A549 (cell line): ENCODE measurements around the gene NPHP1. TPM values are rescaled to one million over a fixed set of nuclear protein-coding genes. Genes with fewer than 3 reads are reported as not detected.

Experiments used
- ATAC-seq, 2 experiments: fragments of 200-7000 bp in 1 of 2; fragments of >200 bp in 1 of 2; cut with Nextera tagmentation in 1 of 2; cut with Tn5 transposase in 1 of 2; 3 replicates each; pipeline versions ENCODE4 v1.8.0 to v1.9.1; 2018 to 2020; ENCODE audit warnings: mild to moderate bottlenecking in 1 of 2, moderate library complexity in 1 of 2
- CTCF ChIA-PET: fragments of 300-600 bp; sonication (Branson Sonifier 250); formaldehyde crosslinking; extraction: SDS; loops from one replicate; lab custom pipeline; 2021; ENCODE audit warnings: antibody characterized with exemption, inconsistent platforms; lab: Yijun Ruan, JAX
- POLR2A ChIA-PET: fragments of 350-600 bp; formaldehyde crosslinking; extraction: SDS; loops from one replicate; lab custom pipeline; 2021; ENCODE audit warnings: antibody characterized with exemption, inconsistent platforms; lab: Yijun Ruan, JAX
- DNase-seq, 2 experiments: peaks; one replicate each; pipeline versions ENCODE4 v3.0.0 to v3.0.0-alpha.2; 2011 to 2016; ENCODE audit warnings: low read depth in 1 of 2, low spot score in 1 of 2
- FAIRE-seq: peaks from 2 replicates; lab custom pipeline; 2011; peaks lifted over from hg19 to GRCh38; lab: Jason Lieb, UNC
- H3K27ac ChIP-seq, 2 experiments: fragments of >200 bp; sonication (Bioruptor Twin); formaldehyde crosslinking; 3 replicates each; pipeline ENCODE4 v1.5.1; 2016 to 2017
- H3K4me1 ChIP-seq: fragments of >200 bp; sonication (Bioruptor Twin); formaldehyde crosslinking; 3 replicates; pipeline ENCODE4 v1.6.1; 2016
- H3K4me2 ChIP-seq: fragments of >200 bp; sonication (Bioruptor Twin); formaldehyde crosslinking; 3 replicates; pipeline ENCODE4 v1.6.1; 2016
- H3K4me3 ChIP-seq: fragments of >200 bp; sonication (Bioruptor Twin); formaldehyde crosslinking; 3 replicates; pipeline ENCODE4 v1.5.1; 2016
- H3K9me3 ChIP-seq: fragments of >200 bp; sonication (Bioruptor Twin); formaldehyde crosslinking; 3 replicates; pipeline ENCODE4 v1.6.1; 2016
- BCL3 ChIP-seq: fragments of >200 bp; sonication (Bioruptor Twin); formaldehyde crosslinking; IDR thresholded peaks from 3 replicates; pipeline ENCODE4 v1.6.1; 2016
- BHLHE40 ChIP-seq: IDR thresholded peaks from 2 replicates; pipeline ENCODE4 v1.6.1; 2012; ENCODE audit warnings: low read depth, low read length, inconsistent platforms
- CEBPB ChIP-seq, 2 experiments: fragments of >200 bp in 1 of 2; sonication (Bioruptor Twin) in 1 of 2; formaldehyde crosslinking in 1 of 2; IDR thresholded peaks; 2 replicates each; pipeline ENCODE4 v1.6.1; 2012 to 2016
- CHD2 ChIP-seq: fragments of 150-350 bp; IDR thresholded peaks from 2 replicates; pipeline ENCODE4 v1.6.1; 2014; ENCODE audit warnings: low read length; ENCODE audit not compliant: partially characterized antibody
- CHD4 ChIP-seq: fragments of 200-600 bp; sonication (generic); IDR thresholded peaks from 2 replicates; pipeline ENCODE4 v1.6.1; 2016; ENCODE audit warnings: antibody characterized with exemption, mild to moderate bottlenecking, borderline replicate concordance
- EHF ChIP-seq: fragments of 250-450 bp; sonication (Bioruptor Pico); IDR thresholded peaks from 2 replicates; pipeline ENCODE4 v1.5.0; 2020; ENCODE audit warnings: mild to moderate bottlenecking
- ELK1 ChIP-seq: fragments of 150-350 bp; IDR thresholded peaks from 2 replicates; pipeline ENCODE4 v1.6.1; 2014; ENCODE audit warnings: low read depth, mild to moderate bottlenecking, low read length
- FOSL2 ChIP-seq, 2 experiments: fragments of 450-650 bp in 1 of 2; fragments of >200 bp in 1 of 2; sonication (Bioruptor Twin) in 1 of 2; formaldehyde crosslinking; IDR thresholded peaks; 2 replicates each; pipeline versions ENCODE4 v1.5.0 to v1.6.1; 2016 to 2020; ENCODE audit warnings: mild to moderate bottlenecking in 1 of 2, moderate library complexity in 1 of 2
- FOXS1 ChIP-seq: fragments of 250-450 bp; sonication (Bioruptor Pico); IDR thresholded peaks from 2 replicates; pipeline ENCODE4 v1.5.0; 2020; ENCODE audit warnings: mild to moderate bottlenecking, moderate library complexity
- GATA3 ChIP-seq: IDR thresholded peaks from 2 replicates; pipeline ENCODE4 v1.6.1; 2012; ENCODE audit warnings: borderline replicate concordance
- HDAC2 ChIP-seq: fragments of 200-600 bp; sonication (generic); IDR thresholded peaks from 2 replicates; pipeline ENCODE4 v1.6.1; 2016
- HEYL ChIP-seq: fragments of 250-450 bp; sonication (Bioruptor Pico); IDR thresholded peaks from 2 replicates; pipeline ENCODE4 v1.8.0; 2021; ENCODE audit warnings: mild to moderate bottlenecking, moderate library complexity
- HOXB13 ChIP-seq: fragments of 250-450 bp; sonication (Bioruptor Pico); IDR thresholded peaks from 2 replicates; pipeline ENCODE4 v1.5.0; 2020; ENCODE audit warnings: low read depth, mild to moderate bottlenecking, moderate library complexity
- HOXB5 ChIP-seq: fragments of 250-450 bp; sonication (Bioruptor Pico); IDR thresholded peaks from 2 replicates; pipeline ENCODE4 v1.5.0; 2020; ENCODE audit warnings: mild to moderate bottlenecking, moderate library complexity
- JUN ChIP-seq, 2 experiments: fragments of >200 bp; sonication (Bioruptor Twin); formaldehyde crosslinking; IDR thresholded peaks; 2 replicates in 1 of 2; 3 replicates in 1 of 2; pipeline ENCODE4 v1.6.1; 2016 to 2017
- KDM1A ChIP-seq: fragments of 200-600 bp; sonication (generic); IDR thresholded peaks from 2 replicates; pipeline ENCODE4 v1.6.1; 2016; ENCODE audit warnings: low read depth, mild to moderate bottlenecking
- KDM5A ChIP-seq: fragments of 200-600 bp; sonication (generic); IDR thresholded peaks from 2 replicates; pipeline ENCODE4 v1.6.1; 2016; ENCODE audit warnings: antibody characterized with exemption, mild to moderate bottlenecking
- MAFK ChIP-seq: fragments of 450-650 bp; IDR thresholded peaks from 2 replicates; pipeline ENCODE4 v1.6.1; 2014; ENCODE audit not compliant: partially characterized antibody
- MAZ ChIP-seq: fragments of 150-350 bp; IDR thresholded peaks from 2 replicates; pipeline ENCODE4 v1.6.1; 2014; ENCODE audit warnings: antibody characterized with exemption, low read depth, low read length, borderline replicate concordance
- MYC ChIP-seq: IDR thresholded peaks from 2 replicates; pipeline ENCODE4 v1.6.1; 2012; ENCODE audit warnings: mild to moderate bottlenecking, inconsistent platforms, low read length, improper control_type of control experiment, borderline replicate concordance
- NPAS2 ChIP-seq: fragments of 250-450 bp; sonication (Bioruptor Pico); IDR thresholded peaks from 2 replicates; pipeline ENCODE4 v1.8.0; 2022; ENCODE audit warnings: mild to moderate bottlenecking, moderate library complexity, borderline replicate concordance
- NR3C1 ChIP-seq: fragments of >200 bp; sonication (Bioruptor Twin); formaldehyde crosslinking; IDR thresholded peaks from 3 replicates; pipeline ENCODE4 v1.6.1; 2017
- POLR2AphosphoS2 ChIP-seq: conservative IDR thresholded peaks from 2 replicates; pipeline ENCODE4 v1.6.1; 2012; ENCODE audit warnings: low read length, improper control_type of control experiment, inconsistent platforms
- RAD21 ChIP-seq, 2 experiments: fragments of >200 bp in 1 of 2; sonication (Bioruptor Twin) in 1 of 2; formaldehyde crosslinking in 1 of 2; IDR thresholded peaks in 1 of 2; conservative IDR thresholded peaks in 1 of 2; 2 replicates in 1 of 2; 3 replicates in 1 of 2; pipeline ENCODE4 v1.6.1; 2012 to 2018; ENCODE audit warnings: inconsistent platforms in 1 of 2
- RARB ChIP-seq: fragments of 250-450 bp; sonication (Bioruptor Pico); IDR thresholded peaks from 2 replicates; pipeline ENCODE4 v1.8.0; 2021; ENCODE audit warnings: mild to moderate bottlenecking, moderate library complexity
- RCOR1 ChIP-seq: fragments of 150-350 bp; IDR thresholded peaks from 2 replicates; pipeline ENCODE4 v1.6.1; 2014; ENCODE audit warnings: antibody characterized with exemption, low read length, low read depth
- SMC3 ChIP-seq: fragments of >200 bp; sonication (Bioruptor Twin); formaldehyde crosslinking; IDR thresholded peaks from 3 replicates; pipeline ENCODE4 v1.6.1; 2018; ENCODE audit warnings: inconsistent platforms
- TFCP2L1 ChIP-seq: fragments of 250-450 bp; sonication (Bioruptor Pico); IDR thresholded peaks from 2 replicates; pipeline ENCODE4 v1.5.0; 2021; ENCODE audit warnings: mild to moderate bottlenecking
- TP53 ChIP-seq: fragments of 250-450 bp; sonication (Bioruptor Pico); IDR thresholded peaks from 2 replicates; pipeline ENCODE4 v1.5.0; 2021; ENCODE audit warnings: mild to moderate bottlenecking, moderate library complexity
- ZFP36 ChIP-seq: fragments of 450-650 bp; IDR thresholded peaks from 2 replicates; pipeline ENCODE4 v1.6.1; 2014; ENCODE audit warnings: borderline replicate concordance; ENCODE audit not compliant: partially characterized antibody
- WGBS: methylation state at CpG from one replicate; pipeline ENCODE4 v1.1.6; 2017; ENCODE audit errors: missing lambda C conversion rate; 5-methylcytosine and 5-hydroxymethylcytosine counted together
- polyA plus RNA-seq, 4 experiments: library from polyadenylated mRNA; depleted of rRNA in 3 of 4; stranded (reverse); fragments of >200 nt; fragmentation: RNase III in 1 of 4; extraction: RNeasy Plus Mini Kit Qiagen cat#74134 plus additional on column Dnase treatment in 1 of 4; gene quantifications; 2 replicates in 3 of 4; 3 replicates in 1 of 4; pipeline ENCODE4 v1.2.3, GENCODE V29; 2011 to 2017
- TF ChIP-seq, protein P1 (sequence below): IDR thresholded peaks from 2 replicates; pipeline ENCODE4 v1.6.1; 2012; ENCODE audit warnings: low read depth, borderline replicate concordance
- TF ChIP-seq, protein P2 (sequence below): IDR thresholded peaks from 2 replicates; pipeline ENCODE4 v1.6.1; 2012
- TF ChIP-seq, protein P3 (sequence below): fragments of 200-600 bp; sonication (generic); IDR thresholded peaks from 2 replicates; pipeline ENCODE4 v1.6.1; 2016; ENCODE audit warnings: antibody characterized with exemption, mild to moderate bottlenecking, moderate library complexity
- TF ChIP-seq, protein P4 (sequence below): IDR thresholded peaks from 2 replicates; pipeline ENCODE4 v1.6.1; 2012

NPHP1 gene
- polyA plus RNA-seq, 2 of the 4 experiments (the other 2 are of a cell fraction), result 8.4 to 15.4 TPM

DNA sequence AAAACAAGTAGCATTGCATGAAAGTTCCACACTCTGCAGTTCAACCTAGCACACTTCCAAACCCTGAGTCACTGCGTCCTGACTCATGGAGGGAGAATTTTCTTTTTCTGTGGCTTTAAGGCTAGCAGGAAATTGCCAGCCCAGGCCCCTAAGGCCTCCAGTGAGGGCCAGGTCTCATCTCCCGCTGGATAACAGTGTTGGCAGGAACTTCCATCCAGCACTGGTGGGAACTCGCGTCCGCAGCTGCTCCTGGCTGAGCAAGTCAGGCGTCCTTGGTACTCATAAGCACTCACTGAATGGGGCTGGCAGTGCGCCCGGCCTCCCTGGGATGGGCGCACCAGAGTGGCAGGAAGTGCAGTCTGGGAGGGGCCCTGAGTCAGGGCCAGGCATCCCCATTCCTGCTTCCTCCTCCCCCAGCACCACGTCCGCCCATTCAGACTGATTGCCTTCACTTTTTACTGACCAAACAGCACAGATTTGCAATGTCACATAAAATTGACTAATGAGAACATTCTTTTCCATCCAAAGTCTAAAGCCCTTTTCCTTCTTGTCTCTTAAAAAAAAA is 103.5 kb downstream of the NPHP1 start:
- CTCF ChIA-PET, result interaction anchor here (1.9 to 2.2 kb wide), 2 partner anchors 14 to 15 kb away, joined by 7 to 14 read pairs; partner anchors contain the start of gene MALL
- POLR2A ChIA-PET, result no interaction called here
- ATAC-seq (peak; percentile 79 to 82), FAIRE-seq (peak; percentile 18), DNase-seq (peak; percentile 68 to 99)
- Histone ChIP-seq H3K4me1 (peaks cover 82% of the 10 kb centered on the region), H3K27ac (peak overlapping the region; percentile 98 to 100), H3K9me3 (no peaks in the 10 kb centered on the region), H3K4me3 (no peak overlapping the region), H3K4me2 (peak overlapping the region; percentile 88)
- 2% methylated on average over 11 of the region's 11 CpGs for WGBS
- TF ChIP-seq CHD2 (no peak), RAD21 (conservative IDR thresholded peaks at IDR 0.05 in 1 of 2, IDR thresholded peaks at IDR 0.05 in 1 of 2) (peak; percentile 3 to 44; a peak in 3 of 5 replicates), GATA3 (peak; percentile 94), HEYL (peak; percentile 20; the same call in 1 of the 2 replicates), CEBPB (IDR thresholded peaks at IDR 0.05) (peak in 1 of 2 experiments; percentile 45; a peak in 1 of 4 replicates), RARB (no peak), TP53 (CRISPR knock-in tag) (no peak), SMC3 (no peak; the same call in 2 of the 3 replicates), HDAC2 (no peak), NPAS2 (CRISPR knock-in tag) (no peak), KDM5A (no peak), POLR2AphosphoS2 (no peak), HOXB13 (CRISPR knock-in tag) (no peak), NR3C1 (no peak), BCL3 (peak; percentile 54; the same call in 1 of the 3 replicates), JUN (IDR thresholded peaks at IDR 0.05) (peak; percentile 93 to 94), EHF (CRISPR knock-in tag) (no peak), ZFP36 (no peak), FOXS1 (CRISPR knock-in tag) (no peak), RCOR1 (no peak), KDM1A (no peak), MAFK (peak; percentile 82), MYC (no peak), HOXB5 (CRISPR knock-in tag) (peak; percentile 74), CHD4 (no peak), TFCP2L1 (no peak), MAZ (0 out of 2 replicates have a peak, but pooled peaks have one; percentile 24), BHLHE40 (no peak; the same call in 1 of the 2 replicates), FOSL2 (IDR thresholded peaks at IDR 0.05) (peak; percentile 95), FOSL2 (CRISPR knock-in tag; IDR thresholded peaks at IDR 0.05) (peak; percentile 90), ELK1 (no peak)
- TF ChIP-seq, protein P1, sequence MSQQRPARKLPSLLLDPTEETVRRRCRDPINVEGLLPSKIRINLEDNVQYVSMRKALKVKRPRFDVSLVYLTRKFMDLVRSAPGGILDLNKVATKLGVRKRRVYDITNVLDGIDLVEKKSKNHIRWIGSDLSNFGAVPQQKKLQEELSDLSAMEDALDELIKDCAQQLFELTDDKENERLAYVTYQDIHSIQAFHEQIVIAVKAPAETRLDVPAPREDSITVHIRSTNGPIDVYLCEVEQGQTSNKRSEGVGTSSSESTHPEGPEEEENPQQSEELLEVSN, result peak; percentile 58; the same call in 1 of the 2 replicates
- TF ChIP-seq, protein P2, sequence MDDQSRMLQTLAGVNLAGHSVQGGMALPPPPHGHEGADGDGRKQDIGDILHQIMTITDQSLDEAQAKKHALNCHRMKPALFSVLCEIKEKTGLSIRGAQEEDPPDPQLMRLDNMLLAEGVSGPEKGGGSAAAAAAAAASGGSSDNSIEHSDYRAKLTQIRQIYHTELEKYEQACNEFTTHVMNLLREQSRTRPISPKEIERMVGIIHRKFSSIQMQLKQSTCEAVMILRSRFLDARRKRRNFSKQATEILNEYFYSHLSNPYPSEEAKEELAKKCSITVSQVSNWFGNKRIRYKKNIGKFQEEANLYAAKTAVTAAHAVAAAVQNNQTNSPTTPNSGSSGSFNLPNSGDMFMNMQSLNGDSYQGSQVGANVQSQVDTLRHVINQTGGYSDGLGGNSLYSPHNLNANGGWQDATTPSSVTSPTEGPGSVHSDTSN, result peak; percentile 86
- TF ChIP-seq, protein P3, sequence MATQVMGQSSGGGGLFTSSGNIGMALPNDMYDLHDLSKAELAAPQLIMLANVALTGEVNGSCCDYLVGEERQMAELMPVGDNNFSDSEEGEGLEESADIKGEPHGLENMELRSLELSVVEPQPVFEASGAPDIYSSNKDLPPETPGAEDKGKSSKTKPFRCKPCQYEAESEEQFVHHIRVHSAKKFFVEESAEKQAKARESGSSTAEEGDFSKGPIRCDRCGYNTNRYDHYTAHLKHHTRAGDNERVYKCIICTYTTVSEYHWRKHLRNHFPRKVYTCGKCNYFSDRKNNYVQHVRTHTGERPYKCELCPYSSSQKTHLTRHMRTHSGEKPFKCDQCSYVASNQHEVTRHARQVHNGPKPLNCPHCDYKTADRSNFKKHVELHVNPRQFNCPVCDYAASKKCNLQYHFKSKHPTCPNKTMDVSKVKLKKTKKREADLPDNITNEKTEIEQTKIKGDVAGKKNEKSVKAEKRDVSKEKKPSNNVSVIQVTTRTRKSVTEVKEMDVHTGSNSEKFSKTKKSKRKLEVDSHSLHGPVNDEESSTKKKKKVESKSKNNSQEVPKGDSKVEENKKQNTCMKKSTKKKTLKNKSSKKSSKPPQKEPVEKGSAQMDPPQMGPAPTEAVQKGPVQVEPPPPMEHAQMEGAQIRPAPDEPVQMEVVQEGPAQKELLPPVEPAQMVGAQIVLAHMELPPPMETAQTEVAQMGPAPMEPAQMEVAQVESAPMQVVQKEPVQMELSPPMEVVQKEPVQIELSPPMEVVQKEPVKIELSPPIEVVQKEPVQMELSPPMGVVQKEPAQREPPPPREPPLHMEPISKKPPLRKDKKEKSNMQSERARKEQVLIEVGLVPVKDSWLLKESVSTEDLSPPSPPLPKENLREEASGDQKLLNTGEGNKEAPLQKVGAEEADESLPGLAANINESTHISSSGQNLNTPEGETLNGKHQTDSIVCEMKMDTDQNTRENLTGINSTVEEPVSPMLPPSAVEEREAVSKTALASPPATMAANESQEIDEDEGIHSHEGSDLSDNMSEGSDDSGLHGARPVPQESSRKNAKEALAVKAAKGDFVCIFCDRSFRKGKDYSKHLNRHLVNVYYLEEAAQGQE, result no peak
- TF ChIP-seq, protein P4, sequence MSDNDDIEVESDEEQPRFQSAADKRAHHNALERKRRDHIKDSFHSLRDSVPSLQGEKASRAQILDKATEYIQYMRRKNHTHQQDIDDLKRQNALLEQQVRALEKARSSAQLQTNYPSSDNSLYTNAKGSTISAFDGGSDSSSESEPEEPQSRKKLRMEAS, result peak; percentile 80
